HUES48 (cell line): ENCODE measurements around the gene THAP8.

Source experiments
- H3K27ac ChIP-seq: one replicate; pipeline ENCODE4 v1.7.0; 2013; ENCODE audit warnings: low read depth, low read length, inconsistent platforms
- H3K27me3 ChIP-seq: 2 replicates; pipeline ENCODE4 v1.6.1; 2013; ENCODE audit warnings: mild to moderate bottlenecking, low read length; ENCODE audit not compliant: control insufficient read depth, insufficient read depth
- H3K36me3 ChIP-seq: 2 replicates; pipeline ENCODE4 v1.6.1; 2013; ENCODE audit warnings: low read length; ENCODE audit not compliant: control insufficient read depth, insufficient read depth
- H3K4me1 ChIP-seq: 2 replicates; pipeline ENCODE4 v1.6.1; 2013; ENCODE audit warnings: mild to moderate bottlenecking, low read length; ENCODE audit not compliant: control insufficient read depth, insufficient read depth
- H3K4me3 ChIP-seq: 2 replicates; pipeline ENCODE4 v1.5.1; 2013; ENCODE audit warnings: mild to moderate bottlenecking, low read depth, low read length
- H3K9ac ChIP-seq: 2 replicates; pipeline ENCODE4 v1.6.1; 2013; ENCODE audit warnings: mild to moderate bottlenecking, low read depth, low read length, moderate library complexity
- H3K9me3 ChIP-seq: 2 replicates; pipeline ENCODE4 v1.6.1; 2013; ENCODE audit warnings: low read length; ENCODE audit not compliant: control insufficient read depth, insufficient read depth

Gene THAP8

GRCh38 chr19:36054119-36054732 is at the start of gene THAP8:
Gene THAP8 (minus strand): TSS chr19:36054285. CDS start chr19:36054217, 68 bp downstream.
- Histone ChIP-seq H3K9ac (peak within 1 kb of the TSS; percentile 81), H3K4me1 (peaks cover 8% of the 10 kb centered on the region; the same call in 1 of the 2 replicates), H3K27ac (peak within 1 kb of the TSS; percentile 94), H3K9me3 (no peaks in the 10 kb centered on the region), H3K36me3 (peaks cover 14% of the 10 kb centered on the region), H3K27me3 (no peaks in the 10 kb centered on the region), H3K4me3 (peak within 1 kb of the TSS; percentile 81)

GRCh38 chr19:36103040-36103626 is 49.0 kb upstream of the THAP8 start:
- Histone ChIP-seq H3K9me3 (no peaks in the 10 kb centered on the region), H3K36me3 (peaks cover 74% of the 10 kb centered on the region), H3K4me3 (no peak overlapping the region), H3K4me1 (no peaks in the 10 kb centered on the region), H3K9ac (no peak overlapping the region), H3K27me3 (no peaks in the 10 kb centered on the region), H3K27ac (no peak overlapping the region)

- Histone ChIP-seq H3K9me3 (no peaks in the 10 kb centered on the region), H3K36me3 (peaks cover 81% of the 10 kb centered on the region), H3K27ac (no peak overlapping the region)
Observed at GRCh38 chr19:36101550-36102327, 47.7 kb upstream of the THAP8 start.

GRCh38 chr19:36100476-36100875 is 46.4 kb upstream of the THAP8 start:
- Histone ChIP-seq H3K36me3 (peaks cover 90% of the 10 kb centered on the region), H3K27ac (no peak overlapping the region), H3K9ac (no peak overlapping the region), H3K4me3 (no peak overlapping the region), H3K27me3 (no peaks in the 10 kb centered on the region), H3K4me1 (no peaks in the 10 kb centered on the region), H3K9me3 (no peaks in the 10 kb centered on the region)

More at GRCh38 chr19:36101550-36102327, 47.7 kb upstream of the THAP8 start:
- Histone ChIP-seq H3K4me1 (no peaks in the 10 kb centered on the region), H3K4me3 (no peak overlapping the region), H3K9ac (no peak overlapping the region), H3K27me3 (no peaks in the 10 kb centered on the region)

GRCh38 chr19:36099166-36099785 is 45.2 kb upstream of the THAP8 start:
- H3K9me3 ChIP-seq: no peaks in the 10 kb centered on the region
- H3K27me3 ChIP-seq: no peaks in the 10 kb centered on the region
- H3K4me3 ChIP-seq: no peak overlapping the region
- H3K4me1 ChIP-seq: no peaks in the 10 kb centered on the region
- H3K36me3 ChIP-seq: peaks cover 87% of the 10 kb centered on the region
- H3K9ac ChIP-seq: no peak overlapping the region
- H3K27ac ChIP-seq: no peak overlapping the region

- Histone ChIP-seq H3K36me3 (peaks cover 86% of the 10 kb centered on the region), H3K27me3 (no peaks in the 10 kb centered on the region), H3K4me3 (no peak overlapping the region), H3K9me3 (no peaks in the 10 kb centered on the region), H3K9ac (no peak overlapping the region), H3K27ac (no peak overlapping the region), H3K4me1 (no peaks in the 10 kb centered on the region)
Observed at GRCh38 chr19:36097036-36097435, 43.0 kb upstream of the THAP8 start.

- no peak overlapping the region for H3K27ac ChIP-seq
- H3K4me3 ChIP-seq: no peak overlapping the region
- H3K27me3 ChIP-seq: no peaks in the 10 kb centered on the region
- H3K36me3 ChIP-seq: peaks cover 87% of the 10 kb centered on the region
- no peaks in the 10 kb centered on the region for H3K9me3 ChIP-seq
- H3K4me1 ChIP-seq: no peaks in the 10 kb centered on the region
- H3K9ac ChIP-seq: no peak overlapping the region
Observed at GRCh38 chr19:36093687-36094086, 39.6 kb upstream of the THAP8 start.

GRCh38 chr19:36093146-36093662 is 39.1 kb upstream of the THAP8 start:
- Histone ChIP-seq H3K27me3 (no peaks in the 10 kb centered on the region), H3K4me1 (no peaks in the 10 kb centered on the region), H3K9me3 (no peaks in the 10 kb centered on the region), H3K4me3 (no peak overlapping the region), H3K36me3 (peaks cover 88% of the 10 kb centered on the region), H3K27ac (no peak overlapping the region), H3K9ac (no peak overlapping the region)

- Histone ChIP-seq H3K27me3 (no peaks in the 10 kb centered on the region), H3K4me1 (no peaks in the 10 kb centered on the region), H3K36me3 (peaks cover 90% of the 10 kb centered on the region), H3K9me3 (no peaks in the 10 kb centered on the region), H3K27ac (no peak overlapping the region), H3K4me3 (no peak overlapping the region), H3K9ac (no peak overlapping the region)
Observed at GRCh38 chr19:36092566-36092965, 38.5 kb upstream of the THAP8 start.

- Histone ChIP-seq H3K4me3 (no peak overlapping the region), H3K36me3 (peaks cover 89% of the 10 kb centered on the region), H3K9ac (no peak overlapping the region), H3K4me1 (no peaks in the 10 kb centered on the region), H3K27me3 (no peaks in the 10 kb centered on the region), H3K9me3 (no peaks in the 10 kb centered on the region), H3K27ac (no peak overlapping the region)
Observed at GRCh38 chr19:36090910-36091695, 37.0 kb upstream of the THAP8 start.
